ENCODE results near the gene ICAM5. TPM values are rescaled to one million over a fixed set of nuclear protein-coding genes. Genes with fewer than 3 reads are reported as not detected.
A peak's percentile ranks its signal among the peaks of the same experiment; 100 is the strongest.

ICAM5 gene
- total and polyA plus RNA-seq, 4 donors: 4.1 to 32.1 (median 18.6) TPM

- peak; percentile 73 for ATAC-seq (ENCODE audit: insufficient read depth, low FRiP score)
- H3K36me3 ChIP-seq (ENCODE audit: control insufficient read depth in 4 of 4, insufficient read depth in 4 of 4, low read length in 4 of 4): peaks cover 0 to 5% (median 0%) of the 10 kb centered on the region in 4 donors
- peaks cover 0 to 7% (median 0%) of the 10 kb centered on the region in 4 donors for H3K9me3 ChIP-seq (ENCODE audit: control insufficient read depth in 4 of 4, insufficient read depth in 3 of 4, low read length in 3 of 4)
- 1 to 2% methylated on average over 42 to 45 of the region's 45 CpGs for WGBS, 2 donors
- H3K4me1 ChIP-seq (ENCODE audit: control insufficient read depth in 5 of 5, insufficient read depth in 5 of 5, low read length in 5 of 5): peaks cover 0 to 62% (median 26%) of the 10 kb centered on the region in 5 donors
- no peak for TF ChIP-seq CTCF (IDR thresholded peaks at IDR 0.05; ENCODE audit: control extremely low read depth, extremely low read depth)
- H3K27me3 ChIP-seq (ENCODE audit: control insufficient read depth in 3 of 3, insufficient read depth in 3 of 3, low read length in 2 of 3): peaks cover 0 to 63% (median 24%) of the 10 kb centered on the region in 3 donors
- peak overlapping the region in 1 of 2 donors; percentile 50 for H3K27ac ChIP-seq (ENCODE audit: low read depth in 1 of 2, low read length in 1 of 2)
- peak; percentile 70 to 85 (median 82) for DNase-seq
- H3K4me3 ChIP-seq: peak overlapping the region; percentile 20
- no peak overlapping the region for H3K9ac ChIP-seq (ENCODE audit: insufficient read depth in 1 of 2, low read length in 2 of 2)
These were observed 2.5 kb downstream of the ICAM5 start for GRCh38 chr19:10292206-10292788.

GRCh38 chr19:10292789-10293636 is 3.3 kb downstream of the ICAM5 start:
- H3K27me3 ChIP-seq (ENCODE audit: control insufficient read depth in 3 of 3, insufficient read depth in 3 of 3, low read length in 2 of 3): peaks cover 0 to 63% (median 24%) of the 10 kb centered on the region in 3 donors
- DNase-seq (peak in 1 of 3 donors; percentile 11), ATAC-seq (ENCODE audit: insufficient read depth, low FRiP score) (no peak)
- no peak for TF ChIP-seq CTCF (IDR thresholded peaks at IDR 0.05; ENCODE audit: control extremely low read depth, extremely low read depth)
- no peak overlapping the region for H3K9ac ChIP-seq (ENCODE audit: insufficient read depth in 1 of 2, low read length in 2 of 2)
- peaks cover 0 to 7% (median 0%) of the 10 kb centered on the region in 4 donors for H3K9me3 ChIP-seq (ENCODE audit: control insufficient read depth in 4 of 4, insufficient read depth in 3 of 4, low read length in 3 of 4)
- H3K36me3 ChIP-seq (ENCODE audit: control insufficient read depth in 4 of 4, insufficient read depth in 4 of 4, low read length in 4 of 4): peaks cover 0 to 5% (median 0%) of the 10 kb centered on the region in 4 donors
- H3K4me3 ChIP-seq: no peak overlapping the region
- H3K4me1 ChIP-seq (ENCODE audit: control insufficient read depth in 5 of 5, insufficient read depth in 5 of 5, low read length in 5 of 5): peaks cover 0 to 55% (median 19%) of the 10 kb centered on the region in 5 donors
- WGBS, 2 donors: 22 to 31% methylated on average over 55 to 56 of the region's 56 CpGs
- H3K27ac ChIP-seq (ENCODE audit: low read depth in 1 of 2, low read length in 1 of 2): peak overlapping the region in 1 of 2 donors; percentile 30

GRCh38 chr19:10293637-10294367 is 4.0 kb downstream of the ICAM5 start:
- ATAC-seq (ENCODE audit: insufficient read depth, low FRiP score) (no peak), DNase-seq (no peak)
- TF ChIP-seq CTCF (IDR thresholded peaks at IDR 0.05; ENCODE audit: control extremely low read depth, extremely low read depth): no peak
- Histone ChIP-seq H3K9me3 (ENCODE audit: control insufficient read depth in 4 of 4, insufficient read depth in 3 of 4, low read length in 3 of 4) (peaks cover 0 to 7% (median 0%) of the 10 kb centered on the region in 4 donors), H3K36me3 (ENCODE audit: control insufficient read depth in 4 of 4, insufficient read depth in 4 of 4, low read length in 4 of 4) (peaks cover 0 to 5% (median 0%) of the 10 kb centered on the region in 4 donors), H3K4me3 (no peak overlapping the region), H3K27me3 (ENCODE audit: control insufficient read depth in 3 of 3, insufficient read depth in 3 of 3, low read length in 2 of 3) (peaks cover 0 to 63% (median 24%) of the 10 kb centered on the region in 3 donors), H3K4me1 (ENCODE audit: control insufficient read depth in 5 of 5, insufficient read depth in 5 of 5, low read length in 5 of 5) (peaks cover 0 to 48% (median 18%) of the 10 kb centered on the region in 5 donors), H3K27ac (ENCODE audit: low read depth in 1 of 2, low read length in 1 of 2) (no peak overlapping the region), H3K9ac (ENCODE audit: insufficient read depth in 1 of 2, low read length in 2 of 2) (no peak overlapping the region)
- 29 to 46% methylated on average over 49 of the region's 49 CpGs for WGBS, 2 donors

Measured in lung (tissue), 12 donors.